IMR-90 (cell line): ENCODE results near the gene CCDC184. TPM values are rescaled to one million over a fixed set of nuclear protein-coding genes. Genes with fewer than 3 reads are reported as not detected.

Experiments used
- ATAC-seq: fragments of 200-7000 bp; cut with Tn5 transposase; 2 replicates; pipeline ENCODE4 v1.9.1; 2020; ENCODE audit warnings: low read depth, mild to moderate bottlenecking, moderate library complexity
- BruUV-seq: library from RNA; stranded (reverse); fragments of 400-500 nt; replicated peaks from 2 replicates; lab custom pipeline; 2021; lab: Mats Ljungman, UMichigan
- CTCF ChIA-PET: fragments of 300-600 bp; formaldehyde crosslinking; extraction: SDS; loops from one replicate; lab custom pipeline; 2021; ENCODE audit warnings: antibody characterized with exemption; lab: Yijun Ruan, JAX
- POLR2A ChIA-PET: fragments of 300-600 bp; sonication (Branson Sonifier 250); formaldehyde crosslinking; loops from one replicate; lab custom pipeline; 2022; ENCODE audit warnings: antibody characterized with exemption; ENCODE audit not compliant: unreplicated experiment; lab: Charles Lee
- DNase-seq: peaks from one replicate; pipeline ENCODE4 v3.0.0; 2013
- H2AFZ ChIP-seq: replicated peaks from 2 replicates; pipeline ENCODE3; 2013; ENCODE audit warnings: low read length, mild to moderate bottlenecking; ENCODE audit not compliant: poor library complexity
- H2AK5ac ChIP-seq: 2 replicates; pipeline ENCODE4 v1.6.1; 2013; ENCODE audit warnings: low read depth, low read length, inconsistent platforms
- H2AK9ac ChIP-seq: replicated peaks from 2 replicates; pipeline ENCODE3; 2013; ENCODE audit warnings: mild to moderate bottlenecking, low read depth, low read length, moderate library complexity; ENCODE audit not compliant: poor library complexity
- H2BK120ac ChIP-seq: 2 replicates; pipeline ENCODE4 v1.6.1; 2013; ENCODE audit warnings: low read depth, low read length, inconsistent platforms
- H2BK15ac ChIP-seq: 3 replicates; pipeline ENCODE4 v1.6.1; 2013; ENCODE audit warnings: low read depth, low read length, inconsistent platforms
- H2BK20ac ChIP-seq: 2 replicates; pipeline ENCODE4 v1.6.1; 2013; ENCODE audit warnings: low read depth, mild to moderate bottlenecking, inconsistent platforms, low read length, moderate library complexity
- H2BK5ac ChIP-seq: 2 replicates; pipeline ENCODE4 v1.6.1; 2013; ENCODE audit warnings: mild to moderate bottlenecking, low read depth, low read length, inconsistent platforms; ENCODE audit not compliant: poor library complexity, severe bottlenecking
- H3K14ac ChIP-seq: replicated peaks from 2 replicates; pipeline ENCODE4 v1.6.1; 2013; ENCODE audit warnings: low read depth, low read length, inconsistent platforms
- H3K18ac ChIP-seq: 2 replicates; pipeline ENCODE4 v1.6.1; 2013; ENCODE audit warnings: low read depth, low read length, control low read depth
- H3K23ac ChIP-seq: 2 replicates; pipeline ENCODE4 v1.6.1; 2013; ENCODE audit warnings: low read depth, low read length, inconsistent platforms
- H3K27ac ChIP-seq: 2 replicates; pipeline ENCODE4 v1.5.1; 2013; ENCODE audit warnings: mild to moderate bottlenecking, control low read depth, low read length; ENCODE audit not compliant: insufficient read depth
- H3K27me3 ChIP-seq: 2 replicates; pipeline ENCODE4 v1.6.1; 2013; ENCODE audit warnings: low read length; ENCODE audit not compliant: control insufficient read depth, insufficient read depth
- H3K36me3 ChIP-seq: 2 replicates; pipeline ENCODE4 v1.6.1; 2013; ENCODE audit warnings: low read length, mixed read lengths; ENCODE audit not compliant: control insufficient read depth, insufficient read depth
- H3K4ac ChIP-seq: 2 replicates; pipeline ENCODE4 v1.6.1; 2013; ENCODE audit warnings: low read depth, low read length, inconsistent platforms
- H3K4me1 ChIP-seq: 2 replicates; pipeline ENCODE4 v1.6.1; 2013; ENCODE audit warnings: low read length, mixed read lengths; ENCODE audit not compliant: control insufficient read depth, insufficient read depth
- H3K4me2 ChIP-seq: 2 replicates; pipeline ENCODE4 v1.6.1; 2013; ENCODE audit warnings: low read depth, mild to moderate bottlenecking, control low read depth, low read length, moderate library complexity
- H3K4me3 ChIP-seq: 2 replicates; pipeline ENCODE4 v1.5.1; 2013; ENCODE audit warnings: low read depth, mild to moderate bottlenecking, control low read depth, low read length, moderate library complexity; ENCODE audit not compliant: insufficient read depth
- H3K56ac ChIP-seq: 2 replicates; pipeline ENCODE4 v1.6.1; 2013; ENCODE audit warnings: low read length, inconsistent platforms; ENCODE audit not compliant: insufficient read depth; ENCODE audit errors: extremely low read depth
- H3K79me1 ChIP-seq, 2 experiments: 2 replicates each; pipeline ENCODE4 v1.6.1; 2013; ENCODE audit warnings: low read length in 2 of 2, inconsistent platforms in 1 of 2, low read depth in 1 of 2
- H3K9ac ChIP-seq: 2 replicates; pipeline ENCODE4 v1.6.1; 2013; ENCODE audit warnings: low read depth, low read length, control low read depth
- H3K9me1 ChIP-seq: 2 replicates; pipeline ENCODE4 v1.6.1; 2013; ENCODE audit warnings: low read length, inconsistent platforms; ENCODE audit not compliant: insufficient read depth
- H3K9me3 ChIP-seq: 2 replicates; pipeline ENCODE4 v1.6.1; 2013; ENCODE audit warnings: low read length; ENCODE audit not compliant: control insufficient read depth, insufficient read depth
- H4K20me1 ChIP-seq: 2 replicates; pipeline ENCODE4 v1.6.1; 2013; ENCODE audit warnings: low read length, inconsistent platforms; ENCODE audit not compliant: insufficient read depth
- H4K5ac ChIP-seq: 2 replicates; pipeline ENCODE4 v1.6.1; 2013; ENCODE audit warnings: mild to moderate bottlenecking, low read depth, low read length, control low read depth
- H4K8ac ChIP-seq, 2 experiments: 2 replicates each; pipeline ENCODE4 v1.6.1; 2013; ENCODE audit warnings: low read depth in 2 of 2, low read length in 2 of 2, control low read depth in 1 of 2, inconsistent platforms in 1 of 2
- H4K91ac ChIP-seq: 2 replicates; pipeline ENCODE4 v1.6.1; 2013; ENCODE audit warnings: low read depth, low read length, inconsistent platforms; ENCODE audit not compliant: insufficient read depth
- CHD1 ChIP-seq: IDR thresholded peaks from 2 replicates; pipeline ENCODE4 v1.6.1; 2012; ENCODE audit warnings: low read depth, low read length, improper control_type of control experiment
- WGBS, 2 experiments: methylation state at CpG; one replicate each; pipeline versions ENCODE4 v1.1.5 to v1.1.7; 2013; ENCODE audit warnings: missing lambda C conversion rate in 2 of 2; ENCODE audit not compliant: insufficient read length in 1 of 2; ENCODE audit errors: extremely low coverage in 2 of 2; 5-methylcytosine and 5-hydroxymethylcytosine counted together
- dilution Hi-C: fragments of 300-500 bp; cut with HindIII; formaldehyde crosslinking; loops from one replicate; pipeline ENCODE4 v1.14.3; 2018; ENCODE audit warnings: low sequenced_read_pairs; ENCODE audit not compliant: unreplicated experiment
- in situ Hi-C: fragments of 300-500 bp; cut with MboI; formaldehyde crosslinking; loops from 3 replicates; pipeline ENCODE4 v1.14.3; 2019; ENCODE audit warnings: low sequenced_read_pairs, inconsistent platforms, mixed read lengths
- intact Hi-C: fragments of 100-400 bp; cut with micrococcal nuclease; formaldehyde crosslinking; loops from 2 replicates; pipeline ENCODE4 v1.10.0; 2022
- polyA plus RNA-seq, 3 experiments: library from polyadenylated mRNA; depleted of rRNA; stranded (reverse); fragments of >200 nt; gene quantifications; 2 replicates each; pipeline ENCODE4 v1.2.3, GENCODE V29; 2012; ENCODE audit warnings: low replicate concordance in 1 of 3
- total RNA-seq: library from RNA; depleted of rRNA; stranded (reverse); fragments of >200 nt; gene quantifications from 2 replicates; pipeline ENCODE4 v1.2.3, GENCODE V29; 2012

The CCDC184 gene
- total and polyA plus RNA-seq, 2 of the 4 experiments (the other 2 are of a cell fraction), result 0.18 to 0.22 TPM

DNA sequence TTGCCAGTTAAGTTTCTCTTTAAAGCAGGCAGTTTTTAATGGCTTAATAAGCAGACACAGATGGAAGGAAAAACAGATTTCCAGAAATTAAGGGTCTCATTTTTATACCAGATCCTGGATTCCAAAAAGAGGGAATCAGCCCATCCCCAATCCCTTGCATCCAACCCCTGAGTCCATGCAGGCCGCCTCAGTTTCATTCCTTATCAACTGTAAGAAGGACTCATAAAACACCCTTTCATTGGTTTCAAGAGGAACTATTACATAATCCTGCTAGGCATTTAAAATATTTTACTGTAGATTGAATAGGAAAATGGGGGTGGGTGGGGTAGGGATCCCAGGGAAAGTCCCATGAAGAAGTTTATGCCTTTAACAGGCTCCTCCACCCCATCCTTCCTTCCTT lies 9.4 kb downstream of the CCDC184 start:
- H3K14ac ChIP-seq, result no peak overlapping the region
- TF ChIP-seq CHD1, result no peak
- in situ Hi-C loops, result no loop called here
- H3K23ac ChIP-seq, result no peak overlapping the region
- no peak overlapping the region for H2BK120ac ChIP-seq
- WGBS, 2 experiments, result no CpG with 5 or more reads among the region's 1 CpG
- H3K27me3 ChIP-seq, result peaks cover 22% of the 10 kb centered on the region
- H3K27ac ChIP-seq, result no peak overlapping the region
- dilution Hi-C loops, result no loop called here
- no peak overlapping the region for H2BK15ac ChIP-seq
- no peak overlapping the region for H4K91ac ChIP-seq
- no peak for ATAC-seq
- H2BK5ac ChIP-seq, result no peak overlapping the region
- no peak overlapping the region for H2BK20ac ChIP-seq
- H3K4me2 ChIP-seq, result no peak overlapping the region
- BruUV-seq, result no TSS peak
- POLR2A ChIA-PET, result no interaction called here
- intact Hi-C loops, result no loop called here
- no peaks in the 10 kb centered on the region for H3K9me3 ChIP-seq
- no peak overlapping the region for H2AK9ac ChIP-seq
- no peak overlapping the region for H4K5ac ChIP-seq
- no peaks in the 10 kb centered on the region for H3K36me3 ChIP-seq
- no peak overlapping the region for H4K8ac ChIP-seq
- CTCF ChIA-PET, result no interaction called here
- H3K18ac ChIP-seq, result no peak overlapping the region
- peaks cover 3% of the 10 kb centered on the region; the same call in 1 of the 2 replicates for H3K9me1 ChIP-seq
- H3K56ac ChIP-seq, result no peak overlapping the region
- H3K79me1 ChIP-seq, result no peaks in the 10 kb centered on the region
- DNase-seq, result no peak
- H3K4me1 ChIP-seq, result no peaks in the 10 kb centered on the region
- no peak overlapping the region for H2AK5ac ChIP-seq
- no peak overlapping the region for H3K4ac ChIP-seq
- no peak overlapping the region for H2AFZ ChIP-seq
- H3K9ac ChIP-seq, result no peak overlapping the region
- H3K4me3 ChIP-seq, result no peak overlapping the region
- no peaks in the 10 kb centered on the region for H4K20me1 ChIP-seq
